Activated CD4-positive, alpha-beta memory T cell treated with anti-CD3 and anti-CD28 coated beads for 36 hours (primary cell): ENCODE results near the gene SIPA1L3. TPM values are rescaled to one million over a fixed set of nuclear protein-coding genes. Genes with fewer than 3 reads are reported as not detected.
"Not testable (repeated sequence)": the region's sequence is repeated elsewhere in the genome, so short reads cannot be mapped to it uniquely, and the experiment has no call there.

ENCODE experiments used
- CTCF ChIA-PET: fragments of 350-600 bp; sonication (Branson Sonifier 250); formaldehyde crosslinking; loops from one replicate; lab custom pipeline; 2021; ENCODE audit warnings: antibody characterized with exemption, inconsistent platforms; lab: Charles Lee
- POLR2A ChIA-PET: fragments of 350-600 bp; sonication (Branson Sonifier 250); formaldehyde crosslinking; loops from one replicate; lab custom pipeline; 2021; ENCODE audit warnings: antibody characterized with exemption; lab: Charles Lee
- DNase-seq: peaks from one replicate; pipeline ENCODE4 v3.0.0-alpha.2; 2020
- H3K27ac Mint-ChIP-seq: one replicate; pipeline ENCODE4 v1.8.0; 2021; ENCODE audit warnings: mixed read lengths
- H3K27me3 Mint-ChIP-seq: one replicate; pipeline ENCODE4 v1.8.0; 2021; ENCODE audit warnings: mixed read lengths
- H3K36me3 Mint-ChIP-seq: one replicate; pipeline ENCODE4 v1.8.0; 2021; ENCODE audit warnings: mixed read lengths
- H3K4me1 Mint-ChIP-seq: one replicate; pipeline ENCODE4 v1.8.0; 2021; ENCODE audit warnings: low read depth, mixed read lengths
- H3K4me3 Mint-ChIP-seq: one replicate; pipeline ENCODE4 v1.8.0; 2021; ENCODE audit warnings: mild to moderate bottlenecking, mixed read lengths
- H3K9me3 Mint-ChIP-seq: one replicate; pipeline ENCODE4 v1.8.0; 2021; ENCODE audit warnings: mixed read lengths
- intact Hi-C: fragments of 100-400 bp; cut with micrococcal nuclease; formaldehyde crosslinking; loops from one replicate; pipeline ENCODE4 v1.15.1; 2023
- total RNA-seq, 2 experiments: library from RNA; stranded (reverse); gene quantifications; one replicate each; pipeline ENCODE4 v1.2.3, GENCODE V29; 2021

Gene SIPA1L3
- total RNA-seq, 2 experiments from 2014 or later = 10.3 to 12.1 TPM

GRCh38 chr19:38221421-38221820 lies 314.4 kb downstream of the SIPA1L3 start:
- ChIA-PET POLR2A (no interaction called here), CTCF (interaction anchor here (0.9 to 1.1 kb wide), 2 partner anchors 114 to 319 kb away, joined by 3 to 4 read pairs; partner anchors contain the start of gene CATSPERG)
- H3K9me3 Mint-ChIP-seq = no peaks in the 10 kb centered on the region
- H3K27me3 Mint-ChIP-seq = peaks cover 57% of the 10 kb centered on the region
- H3K4me3 Mint-ChIP-seq = no peak overlapping the region
- H3K27ac Mint-ChIP-seq = no peak overlapping the region
- intact Hi-C loops = no loop called here
- no peak for DNase-seq
- H3K36me3 Mint-ChIP-seq = no peaks in the 10 kb centered on the region
- H3K4me1 Mint-ChIP-seq = peaks cover 13% of the 10 kb centered on the region

DNA sequence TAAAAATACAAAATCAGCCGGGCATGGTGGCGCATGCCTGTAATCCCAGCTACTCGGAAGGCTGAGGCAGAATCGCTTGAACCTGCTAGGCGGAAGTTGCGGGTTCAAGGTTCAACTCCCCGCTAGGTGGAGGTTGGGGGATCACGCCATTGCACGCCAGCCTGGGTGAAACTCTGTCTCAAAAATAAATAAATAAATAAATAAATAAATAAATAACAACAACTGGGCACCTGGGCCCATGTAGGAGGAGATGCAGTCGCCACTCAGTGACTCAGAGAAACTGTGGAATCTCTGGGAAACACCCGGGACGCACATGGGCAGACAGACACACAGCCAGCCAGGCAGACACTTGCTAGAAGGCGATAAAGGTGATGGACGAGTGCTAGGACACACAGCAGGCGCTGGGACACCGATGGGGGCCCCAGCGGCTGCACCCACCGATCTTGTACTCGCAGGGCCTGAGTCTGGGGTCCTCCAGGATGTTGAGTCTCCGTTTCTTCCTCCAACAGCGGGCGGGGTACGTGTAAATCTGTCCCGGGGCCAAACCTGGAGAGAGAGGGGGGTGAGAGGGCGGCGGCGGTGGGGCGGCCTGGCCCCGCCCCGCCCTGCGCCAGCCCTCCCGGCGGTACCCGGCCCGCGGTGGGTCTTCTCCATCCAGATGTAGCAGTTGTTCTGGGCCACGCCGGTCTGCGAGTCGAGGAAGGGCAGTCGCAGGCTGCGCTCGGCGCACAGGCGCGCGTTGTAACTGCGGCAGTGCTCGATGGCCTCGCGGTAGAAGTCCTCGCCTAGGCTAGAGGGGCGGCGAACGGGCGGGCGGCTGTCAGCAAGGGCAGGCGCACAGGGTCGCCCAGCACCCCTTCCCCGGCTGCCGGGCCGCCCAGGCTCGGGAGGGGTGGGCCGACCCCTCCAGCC lies 315.2 kb downstream of the SIPA1L3 start:
- no peaks in the 10 kb centered on the region for H3K36me3 Mint-ChIP-seq
- intact Hi-C loops = no loop called here
- no peak overlapping the region for H3K4me3 Mint-ChIP-seq

DNA sequence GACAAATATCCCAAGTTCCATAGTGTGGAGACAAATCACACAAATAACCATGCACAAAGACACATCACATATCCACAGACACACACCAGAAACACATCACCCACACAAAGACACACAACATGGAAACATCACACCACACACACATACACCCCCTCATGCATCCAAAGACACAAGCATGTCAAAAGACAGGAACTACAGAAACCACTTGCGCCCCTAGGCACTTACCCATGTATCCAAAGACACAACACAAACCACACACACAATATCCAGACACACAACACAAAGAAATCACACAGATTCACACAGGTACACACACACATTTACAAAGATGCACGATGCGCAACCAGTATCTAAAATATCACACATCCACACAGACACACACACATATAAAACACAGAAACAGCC lies 316.1 kb downstream of the SIPA1L3 start:
- Mint-ChIP-seq H3K4me1 (peaks cover 21% of the 10 kb centered on the region), H3K9me3 (no peaks in the 10 kb centered on the region), H3K27ac (no peak overlapping the region), H3K27me3 (peaks cover 62% of the 10 kb centered on the region), H3K36me3 (no peaks in the 10 kb centered on the region), H3K4me3 (peak overlapping the region; percentile 2)
- no peak for DNase-seq
- CTCF ChIA-PET = no interaction called here
- POLR2A ChIA-PET = no interaction called here
- intact Hi-C loops = no loop called here

More for the DNA sequence above, 315.2 kb downstream of the SIPA1L3 start:
- POLR2A ChIA-PET = no interaction called here
- Mint-ChIP-seq H3K27me3 (peaks cover 56% of the 10 kb centered on the region), H3K9me3 (no peaks in the 10 kb centered on the region), H3K4me1 (peaks cover 13% of the 10 kb centered on the region), H3K27ac (no peak overlapping the region)
- CTCF ChIA-PET = interaction anchor here (0.9 kb wide), 1 partner anchor 114 kb away, joined by 3 read pairs; the partner anchor contains the start of gene CATSPERG
- no peak for DNase-seq

DNA sequence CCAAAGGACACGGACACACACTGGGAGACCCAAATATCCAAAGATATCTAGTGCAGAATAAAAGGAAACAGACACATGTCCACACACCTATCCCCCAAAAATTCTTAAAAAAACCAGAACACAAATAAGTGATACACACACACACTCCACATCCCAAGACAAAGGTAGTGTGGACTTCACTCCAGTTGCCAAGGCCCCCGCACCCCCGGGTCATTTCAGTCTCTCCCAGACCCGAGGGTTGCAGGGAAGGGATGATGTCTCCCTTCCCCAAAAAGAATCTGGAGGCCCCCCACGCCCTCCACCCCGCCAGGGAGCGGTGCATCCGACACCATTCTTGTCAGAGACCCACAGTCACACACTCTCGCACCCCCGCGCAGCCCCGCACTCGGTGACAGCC lies 316.6 kb downstream of the SIPA1L3 start:
- no peaks in the 10 kb centered on the region for H3K9me3 Mint-ChIP-seq
- DNase-seq = no peak
- H3K4me3 Mint-ChIP-seq = peak overlapping the region; percentile 2
- POLR2A ChIA-PET = no interaction called here
- peaks cover 21% of the 10 kb centered on the region for H3K4me1 Mint-ChIP-seq
- CTCF ChIA-PET = no interaction called here
- H3K27me3 Mint-ChIP-seq = peaks cover 57% of the 10 kb centered on the region
- intact Hi-C loops = no loop called here
- no peaks in the 10 kb centered on the region for H3K36me3 Mint-ChIP-seq
- H3K27ac Mint-ChIP-seq = no peak overlapping the region

GRCh38 chr19:38224014-38224862 lies 317.2 kb downstream of the SIPA1L3 start, which contains the start of gene DPF1:
TSS of gene DPF1 (minus strand) at chr19:38224222. CDS start at chr19:38224142, 80 bp downstream.
- ChIA-PET POLR2A (no interaction called here), CTCF (interaction anchor here (1.0 to 3.0 kb wide), 6 partner anchors 9 to 321 kb away, joined by 3 to 20 read pairs (median 6); partner anchors contain the start of genes SIPA1L3 and WDR87)
- Mint-ChIP-seq H3K4me1 (peaks cover 25% of the 10 kb centered on the region), H3K9me3 (no peaks in the 10 kb centered on the region), H3K4me3 (peak within 1 kb of the TSS; percentile 58), H3K36me3 (no peaks in the 10 kb centered on the region), H3K27ac (no peak within 1 kb of the TSS), H3K27me3 (peaks cover 55% of the 10 kb centered on the region)
- intact Hi-C loops = no loop called here
- peak; percentile 73 for DNase-seq

GRCh38 chr19:38224863-38225218 lies 317.8 kb downstream of the SIPA1L3 start:
- CTCF ChIA-PET = interaction anchor here (1.0 to 3.0 kb wide), 9 partner anchors 9 to 322 kb away, joined by 3 to 20 read pairs (median 5); partner anchors contain the start of genes CATSPERG, KCNK6, SIPA1L3 and WDR87
- peaks cover 55% of the 10 kb centered on the region for H3K27me3 Mint-ChIP-seq

GRCh38 chr19:38227287-38228004 lies 320.4 kb downstream of the SIPA1L3 start:
- peaks cover 25% of the 10 kb centered on the region for H3K4me1 Mint-ChIP-seq
- DNase-seq = no peak
- H3K36me3 Mint-ChIP-seq = no peaks in the 10 kb centered on the region
- H3K27me3 Mint-ChIP-seq = peaks cover 56% of the 10 kb centered on the region
- POLR2A ChIA-PET = no interaction called here
- intact Hi-C loops = loop anchor here (2.0 kb wide), 1 partner anchor 325 kb away; no protein-coding TSS in a partner anchor
- H3K9me3 Mint-ChIP-seq = no peaks in the 10 kb centered on the region
- no peak overlapping the region for H3K27ac Mint-ChIP-seq
- H3K4me3 Mint-ChIP-seq = peak overlapping the region; percentile 8
- CTCF ChIA-PET = interaction anchor here (0.6 to 3.0 kb wide), 6 partner anchors 10 to 325 kb away, joined by 3 to 20 read pairs (median 6); partner anchors contain the start of genes CATSPERG, SIPA1L3 and WDR87

More at GRCh38 chr19:38224863-38225218, 317.8 kb downstream of the SIPA1L3 start:
- intact Hi-C loops, POLR2A ChIA-PET, H3K9me3 Mint-ChIP-seq, DNase-seq, H3K27ac Mint-ChIP-seq, H3K36me3 Mint-ChIP-seq: not testable (repeated sequence)
- Mint-ChIP-seq H3K4me3 (peak overlapping the region; percentile 58), H3K4me1 (peaks cover 25% of the 10 kb centered on the region)

- intact Hi-C loops = loop anchor here (2.0 kb wide), 1 partner anchor 325 kb away; no protein-coding TSS in a partner anchor
- peak overlapping the region; percentile 8 for H3K4me3 Mint-ChIP-seq
- CTCF ChIA-PET = interaction anchor here (1.4 to 2.0 kb wide), 2 partner anchors 27 to 325 kb away, joined by 3 to 6 read pairs; no protein-coding TSS in a partner anchor
These were observed 321.0 kb downstream of the SIPA1L3 start for GRCh38 chr19:38228005-38228377.

DNA sequence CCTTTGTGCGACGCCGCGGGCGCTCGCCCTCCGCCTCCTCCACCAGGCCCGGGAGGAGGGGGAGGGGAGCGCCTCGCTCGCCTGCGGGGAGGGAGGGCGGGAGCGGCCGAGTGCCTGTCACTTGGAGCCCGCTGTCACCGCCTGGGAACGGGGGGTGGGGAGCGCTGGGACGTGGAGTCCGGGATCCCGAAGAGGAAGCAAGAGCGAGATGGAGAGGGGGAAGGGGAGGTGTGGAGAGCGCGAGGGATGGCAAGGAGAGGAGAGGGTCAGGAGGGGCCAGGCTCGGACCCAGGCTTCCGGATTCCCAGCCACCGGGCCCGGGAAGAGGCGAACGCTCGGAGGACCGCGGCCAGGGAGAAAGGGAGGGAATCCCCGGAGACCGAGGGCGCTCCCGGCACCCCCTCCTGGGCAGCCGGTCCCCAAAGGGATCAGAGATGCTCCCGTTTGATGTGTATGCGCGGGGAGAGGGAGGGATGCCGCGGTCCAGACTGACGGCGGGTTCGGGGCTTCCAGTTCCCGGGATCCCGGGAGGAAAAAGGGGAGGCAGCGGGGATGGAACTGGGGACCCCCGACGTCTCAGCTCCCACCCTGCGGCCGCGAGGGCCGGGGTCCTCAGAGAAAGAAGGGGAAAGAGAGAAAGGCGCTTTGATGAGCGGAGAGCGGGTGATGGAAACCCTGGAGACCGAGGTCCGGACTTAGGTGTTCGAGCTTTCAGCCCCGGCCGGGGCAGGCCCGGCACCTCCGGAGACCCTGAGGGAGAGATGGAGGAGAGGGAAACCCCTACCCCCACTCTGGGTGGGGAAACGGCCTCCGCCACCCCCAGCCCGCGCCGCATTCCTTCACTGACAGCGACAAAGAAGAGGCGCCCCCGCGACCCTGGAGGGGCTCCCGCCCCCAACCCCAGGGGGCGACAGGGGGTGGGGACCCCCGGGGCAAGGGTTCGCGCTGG lies 321.8 kb downstream of the SIPA1L3 start:
- no peak overlapping the region for H3K27ac Mint-ChIP-seq
- peaks cover 48% of the 10 kb centered on the region for H3K27me3 Mint-ChIP-seq
- H3K4me3 Mint-ChIP-seq = peak overlapping the region; percentile 49
- no peak for DNase-seq
- POLR2A ChIA-PET = no interaction called here
- H3K36me3 Mint-ChIP-seq = no peaks in the 10 kb centered on the region
- CTCF ChIA-PET = interaction anchor here (2.4 kb wide), 1 partner anchor 36 kb away, joined by 8 read pairs; the partner anchor contains the start of gene SPINT2
- no peaks in the 10 kb centered on the region for H3K9me3 Mint-ChIP-seq
- H3K4me1 Mint-ChIP-seq = peaks cover 16% of the 10 kb centered on the region
- intact Hi-C loops = loop anchor here (2.0 kb wide), 1 partner anchor 326 kb away; no protein-coding TSS in a partner anchor

More at GRCh38 chr19:38228005-38228377, 321.0 kb downstream of the SIPA1L3 start:
- no peak overlapping the region for H3K27ac Mint-ChIP-seq
- peaks cover 22% of the 10 kb centered on the region for H3K4me1 Mint-ChIP-seq
- no peaks in the 10 kb centered on the region for H3K9me3 Mint-ChIP-seq
- no peak for DNase-seq
- H3K36me3 Mint-ChIP-seq = no peaks in the 10 kb centered on the region
- H3K27me3 Mint-ChIP-seq = peaks cover 55% of the 10 kb centered on the region
- POLR2A ChIA-PET = no interaction called here

GRCh38 chr19:38229585-38230073 lies 322.6 kb downstream of the SIPA1L3 start:
- peaks cover 12% of the 10 kb centered on the region for H3K4me1 Mint-ChIP-seq
- DNase-seq = peak; percentile 83
- peaks cover 43% of the 10 kb centered on the region for H3K27me3 Mint-ChIP-seq
- H3K4me3 Mint-ChIP-seq = no peak overlapping the region
- no peaks in the 10 kb centered on the region for H3K9me3 Mint-ChIP-seq
- ChIA-PET POLR2A (no interaction called here), CTCF (interaction anchor here (2.4 kb wide), 1 partner anchor 36 kb away, joined by 8 read pairs; the partner anchor contains the start of gene SPINT2)
- no peaks in the 10 kb centered on the region for H3K36me3 Mint-ChIP-seq
- H3K27ac Mint-ChIP-seq = no peak overlapping the region
- intact Hi-C loops = loop anchor here (2.0 kb wide), 1 partner anchor 327 kb away; no protein-coding TSS in a partner anchor
